ENCODE measurements around the gene KCTD17. TPM values are rescaled to one million over a fixed set of nuclear protein-coding genes. Genes with fewer than 3 reads are reported as not detected.

Gene KCTD17
- total and polyA plus RNA-seq, 2 of the 13 experiments (the other 11 are each of a cell fraction or from before 2014, with no cell fraction given), result 5.3 to 11.7 TPM

DNA sequence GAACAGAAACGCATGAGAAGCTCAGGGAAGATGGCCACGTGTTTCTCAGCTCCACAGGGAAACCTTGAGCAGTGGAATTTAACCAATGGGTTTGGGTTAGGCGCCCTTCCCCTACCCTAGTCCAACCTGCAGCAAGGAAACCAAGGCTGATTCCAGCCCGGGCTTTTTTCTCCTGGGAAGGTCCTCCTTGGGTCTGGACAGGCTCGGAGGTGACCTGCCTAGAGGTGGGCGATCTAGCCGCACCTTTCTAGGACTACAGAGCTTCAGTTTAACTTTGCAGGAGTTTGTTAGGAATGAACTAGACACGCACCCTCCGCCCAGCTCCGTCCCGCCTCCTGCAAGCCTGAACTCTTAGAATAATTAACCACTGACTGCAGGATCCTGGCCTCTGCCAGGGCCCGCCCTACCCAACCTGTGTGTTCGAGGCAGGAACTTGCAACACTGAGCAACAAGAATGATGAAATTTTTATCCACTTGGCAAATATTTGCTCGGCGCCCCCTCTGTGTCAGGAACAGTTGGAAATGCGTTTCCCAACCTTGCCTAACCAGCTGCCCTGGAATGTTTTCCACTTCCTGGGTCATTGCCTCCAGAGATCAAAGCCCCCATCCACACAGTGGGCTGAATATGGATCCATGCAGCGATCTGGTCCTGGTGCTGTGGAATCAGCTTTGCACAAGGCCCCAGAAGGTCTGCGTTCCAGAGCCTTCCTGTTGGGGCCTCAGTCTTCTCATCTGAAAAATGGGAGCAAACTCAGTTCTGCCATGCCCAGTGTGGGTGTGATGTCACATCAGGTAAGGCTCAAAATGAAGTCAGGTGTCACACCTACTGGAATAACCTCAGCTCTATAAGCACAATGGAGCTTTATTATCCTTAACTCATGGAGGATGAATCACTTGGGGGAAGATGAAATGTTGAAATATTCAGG is 18.7 kb upstream of the KCTD17 start (continued):
- TF ChIP-seq MATR3 (CRISPR knock-in tag; IDR thresholded peaks at IDR 0.05), result no peak
- TF ChIP-seq SRF (IDR thresholded peaks at IDR 0.05; ENCODE audit: low read depth, low read length), result no peak
- TF ChIP-seq ZNF142 (CRISPR knock-in tag; IDR thresholded peaks at IDR 0.05), result peak; percentile 54; the same call in 1 of the 2 replicates
- TF ChIP-seq ZSCAN22 (CRISPR knock-in tag; IDR thresholded peaks at IDR 0.05), result no peak
- TF ChIP-seq, protein P1, sequence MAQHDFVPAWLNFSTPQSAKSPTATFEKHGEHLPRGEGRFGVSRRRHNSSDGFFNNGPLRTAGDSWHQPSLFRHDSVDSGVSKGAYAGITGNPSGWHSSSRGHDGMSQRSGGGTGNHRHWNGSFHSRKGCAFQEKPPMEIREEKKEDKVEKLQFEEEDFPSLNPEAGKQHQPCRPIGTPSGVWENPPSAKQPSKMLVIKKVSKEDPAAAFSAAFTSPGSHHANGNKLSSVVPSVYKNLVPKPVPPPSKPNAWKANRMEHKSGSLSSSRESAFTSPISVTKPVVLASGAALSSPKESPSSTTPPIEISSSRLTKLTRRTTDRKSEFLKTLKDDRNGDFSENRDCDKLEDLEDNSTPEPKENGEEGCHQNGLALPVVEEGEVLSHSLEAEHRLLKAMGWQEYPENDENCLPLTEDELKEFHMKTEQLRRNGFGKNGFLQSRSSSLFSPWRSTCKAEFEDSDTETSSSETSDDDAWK (CRISPR knock-in tag; IDR thresholded peaks at IDR 0.05), result no peak
- peak; percentile 84 for TF ChIP-seq HOXD1 (CRISPR knock-in tag; IDR thresholded peaks at IDR 0.05)
- TF ChIP-seq PAF1 (CRISPR knock-in tag; IDR thresholded peaks at IDR 0.05), result no peak
- TF ChIP-seq SSRP1 (CRISPR knock-in tag; IDR thresholded peaks at IDR 0.05), result peak; percentile 99; the same call in 1 of the 2 replicates
- peak; percentile 59; the same call in 1 of the 2 replicates for TF ChIP-seq KDM5B (CRISPR knock-in tag; IDR thresholded peaks at IDR 0.05; ENCODE audit: borderline replicate concordance)
- no peak; the same call in 1 of the 2 replicates for TF ChIP-seq ZNF558 (CRISPR knock-in tag; IDR thresholded peaks at IDR 0.05; ENCODE audit: borderline replicate concordance)
- peak; percentile 12; the same call in 1 of the 2 replicates for TF ChIP-seq NFYC (CRISPR knock-in tag; IDR thresholded peaks at IDR 0.05)
- TF ChIP-seq ATF7-NPFF (CRISPR knock-in tag; IDR thresholded peaks at IDR 0.05; ENCODE audit: low read depth), result 0 out of 2 replicates have a peak, but pooled peaks have one; percentile 14
- TF ChIP-seq ZNF251 (CRISPR knock-in tag; IDR thresholded peaks at IDR 0.05), result no peak
- no peak for TF ChIP-seq ZNF367 (CRISPR knock-in tag; IDR thresholded peaks at IDR 0.05; ENCODE audit: borderline replicate concordance)
- TF ChIP-seq NFKB2 (CRISPR knock-in tag; IDR thresholded peaks at IDR 0.05; ENCODE audit: borderline replicate concordance), result no peak; the same call in 1 of the 2 replicates
- peak; percentile 97 for TF ChIP-seq ZNF430 (CRISPR knock-in tag; IDR thresholded peaks at IDR 0.05)
- TF ChIP-seq POGK (CRISPR knock-in tag; conservative IDR thresholded peaks at IDR 0.05), result peak; percentile 86
- TF ChIP-seq ZBTB33 (CRISPR knock-in tag; IDR thresholded peaks at IDR 0.05), result peak; percentile 62; the same call in 1 of the 2 replicates
